Measurements from ENCODE around the gene GOT1.

The GOT1 gene

GRCh38 chr10:99360934-99361333, 69.5 kb downstream of the GOT1 start:
- DNase-seq (ENCODE audit: low read depth in 2 of 2): no peak

- DNase-seq (ENCODE audit: low read depth in 2 of 2): no peak
Observed at GRCh38 chr10:99358101-99358500, 72.3 kb downstream of the GOT1 start.

GRCh38 chr10:99357691-99358090, 72.7 kb downstream of the GOT1 start:
- no peak for DNase-seq (ENCODE audit: low read depth in 2 of 2)

- no peak for DNase-seq (ENCODE audit: low read depth in 2 of 2)
Observed at GRCh38 chr10:99353182-99353581, 77.2 kb downstream of the GOT1 start.

- DNase-seq (ENCODE audit: low read depth in 2 of 2): no peak
Observed at GRCh38 chr10:99347672-99348071, 82.8 kb downstream of the GOT1 start.

Data from fibroblast of skin of left quadriceps (primary cell).